Adrenal gland (tissue), 5 donors: ENCODE measurements around the gene RASA3.

ENCODE experiments used
- CTCF ChIP-seq, 6 experiments: fragments of 450-650 bp in 4 of 6; fragments of 200-600 bp in 2 of 6; sonication (generic) in 1 of 6; IDR thresholded peaks; 1 replicate in 5 of 6; 2 replicates in 1 of 6; pipeline versions ENCODE4 v1.5.1 to v1.8.0; 2016 to 2021; ENCODE audit warnings: antibody characterized with exemption in 6 of 6, mild to moderate bottlenecking in 2 of 6, moderate library complexity in 1 of 6
- POLR2A ChIP-seq, 2 donors: fragments of 450-650 bp; IDR thresholded peaks; one replicate each; pipeline ENCODE4 v1.6.1; 2017; ENCODE audit warnings: antibody characterized with exemption in 2 of 2, mild to moderate bottlenecking in 2 of 2, moderate library complexity in 1 of 2
- donor health status: DM: no; HTN: no; CAD: no.

GRCh38 chr13:114044486-114044885, 87.9 kb downstream of the RASA3 start:
- TF ChIP-seq POLR2A (IDR thresholded peaks at IDR 0.05) (no peak), CTCF (IDR thresholded peaks at IDR 0.05) (no peak)
